T-helper 2 cell (primary cell): ENCODE results near the gene ARPC1A.
"Not testable (repeated sequence)": the region's sequence is repeated elsewhere in the genome, so short reads cannot be mapped to it uniquely, and the experiment has no call there.

ENCODE experiments used
- DNase-seq, 5 experiments: peaks; one replicate each; pipeline versions ENCODE4 v3.0.0 to v3.0.0-alpha.2; 2012 to 2022

Gene ARPC1A

GRCh38 chr7:99410635-99411034 is 84.9 kb downstream of the ARPC1A start:
- no peak for DNase-seq

- DNase-seq = not testable (repeated sequence)
Measured at GRCh38 chr7:99415513-99416127, 89.9 kb downstream of the ARPC1A start.
